Transverse colon (tissue), 4 donors: ENCODE measurements around the gene ADNP.

Source experiments
- EP300 ChIP-seq: sonication (generic); formaldehyde crosslinking; IDR thresholded peaks from one replicate; pipeline ENCODE4 v1.6.1; 2017; ENCODE audit warnings: antibody characterized with exemption, low read depth
- POLR2A ChIP-seq: fragments of 450-650 bp; IDR thresholded peaks from one replicate; pipeline ENCODE4 v1.6.1; 2016; ENCODE audit warnings: antibody characterized with exemption, mild to moderate bottlenecking, moderate library complexity
- POLR2AphosphoS5 ChIP-seq, 3 donors: sonication (generic); formaldehyde crosslinking; IDR thresholded peaks; one replicate each; pipeline ENCODE4 v1.6.1; 2016; ENCODE audit warnings: antibody characterized with exemption in 3 of 3
- TF ChIP-seq, protein P1 (sequence below), 5 experiments: fragments of 200-600 bp in 3 of 5; fragments of 450-650 bp in 2 of 5; sonication (generic) in 3 of 5; IDR thresholded peaks; 1 replicate in 2 of 5; 2 replicates in 3 of 5; pipeline ENCODE4 v1.5.1; 2016 to 2017; ENCODE audit warnings: antibody characterized with exemption in 5 of 5, inconsistent platforms in 3 of 5, mild to moderate bottlenecking in 2 of 5, moderate library complexity in 1 of 5

DNA sequence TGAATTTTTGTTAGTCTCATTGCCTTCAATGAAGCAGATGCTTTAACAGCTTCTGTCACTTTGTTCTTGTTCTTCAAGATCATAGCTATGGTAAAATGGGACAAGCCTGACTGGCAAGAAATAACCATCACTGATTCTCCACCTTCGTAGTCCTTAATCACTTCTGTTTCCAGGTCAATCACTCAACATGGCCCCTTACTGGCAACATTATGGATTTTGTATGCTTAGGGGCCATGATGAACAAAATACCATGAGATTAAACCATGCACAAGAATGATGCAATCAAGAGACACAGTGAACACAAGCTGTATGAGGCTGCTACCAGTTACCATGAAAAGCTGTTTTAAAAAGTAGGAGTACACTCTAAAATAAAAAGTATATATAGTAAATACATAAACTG is 32.8 kb downstream of the ADNP start:
- no peak for TF ChIP-seq POLR2A
- TF ChIP-seq, protein P1, sequence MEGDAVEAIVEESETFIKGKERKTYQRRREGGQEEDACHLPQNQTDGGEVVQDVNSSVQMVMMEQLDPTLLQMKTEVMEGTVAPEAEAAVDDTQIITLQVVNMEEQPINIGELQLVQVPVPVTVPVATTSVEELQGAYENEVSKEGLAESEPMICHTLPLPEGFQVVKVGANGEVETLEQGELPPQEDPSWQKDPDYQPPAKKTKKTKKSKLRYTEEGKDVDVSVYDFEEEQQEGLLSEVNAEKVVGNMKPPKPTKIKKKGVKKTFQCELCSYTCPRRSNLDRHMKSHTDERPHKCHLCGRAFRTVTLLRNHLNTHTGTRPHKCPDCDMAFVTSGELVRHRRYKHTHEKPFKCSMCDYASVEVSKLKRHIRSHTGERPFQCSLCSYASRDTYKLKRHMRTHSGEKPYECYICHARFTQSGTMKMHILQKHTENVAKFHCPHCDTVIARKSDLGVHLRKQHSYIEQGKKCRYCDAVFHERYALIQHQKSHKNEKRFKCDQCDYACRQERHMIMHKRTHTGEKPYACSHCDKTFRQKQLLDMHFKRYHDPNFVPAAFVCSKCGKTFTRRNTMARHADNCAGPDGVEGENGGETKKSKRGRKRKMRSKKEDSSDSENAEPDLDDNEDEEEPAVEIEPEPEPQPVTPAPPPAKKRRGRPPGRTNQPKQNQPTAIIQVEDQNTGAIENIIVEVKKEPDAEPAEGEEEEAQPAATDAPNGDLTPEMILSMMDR (IDR thresholded peaks at IDR 0.05) = no peak
- no peak for TF ChIP-seq POLR2AphosphoS5 (IDR thresholded peaks at IDR 0.05)
- no peak for TF ChIP-seq EP300
